NOMO-1 treated with dmso at 0.1 percent for 144 hours (cell line): ENCODE measurements around the gene PIBF1.
"Not testable (repeated sequence)": the region's sequence is repeated elsewhere in the genome, so short reads cannot be mapped to it uniquely, and the experiment has no call there.

Experiments used
- DNase-seq: peaks from one replicate; lab custom pipeline; 2025; ENCODE audit not compliant: unreplicated experiment; lab: John Stamatoyannopoulos, UW

PIBF1 gene, protein sequence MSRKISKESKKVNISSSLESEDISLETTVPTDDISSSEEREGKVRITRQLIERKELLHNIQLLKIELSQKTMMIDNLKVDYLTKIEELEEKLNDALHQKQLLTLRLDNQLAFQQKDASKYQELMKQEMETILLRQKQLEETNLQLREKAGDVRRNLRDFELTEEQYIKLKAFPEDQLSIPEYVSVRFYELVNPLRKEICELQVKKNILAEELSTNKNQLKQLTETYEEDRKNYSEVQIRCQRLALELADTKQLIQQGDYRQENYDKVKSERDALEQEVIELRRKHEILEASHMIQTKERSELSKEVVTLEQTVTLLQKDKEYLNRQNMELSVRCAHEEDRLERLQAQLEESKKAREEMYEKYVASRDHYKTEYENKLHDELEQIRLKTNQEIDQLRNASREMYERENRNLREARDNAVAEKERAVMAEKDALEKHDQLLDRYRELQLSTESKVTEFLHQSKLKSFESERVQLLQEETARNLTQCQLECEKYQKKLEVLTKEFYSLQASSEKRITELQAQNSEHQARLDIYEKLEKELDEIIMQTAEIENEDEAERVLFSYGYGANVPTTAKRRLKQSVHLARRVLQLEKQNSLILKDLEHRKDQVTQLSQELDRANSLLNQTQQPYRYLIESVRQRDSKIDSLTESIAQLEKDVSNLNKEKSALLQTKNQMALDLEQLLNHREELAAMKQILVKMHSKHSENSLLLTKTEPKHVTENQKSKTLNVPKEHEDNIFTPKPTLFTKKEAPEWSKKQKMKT

DNA sequence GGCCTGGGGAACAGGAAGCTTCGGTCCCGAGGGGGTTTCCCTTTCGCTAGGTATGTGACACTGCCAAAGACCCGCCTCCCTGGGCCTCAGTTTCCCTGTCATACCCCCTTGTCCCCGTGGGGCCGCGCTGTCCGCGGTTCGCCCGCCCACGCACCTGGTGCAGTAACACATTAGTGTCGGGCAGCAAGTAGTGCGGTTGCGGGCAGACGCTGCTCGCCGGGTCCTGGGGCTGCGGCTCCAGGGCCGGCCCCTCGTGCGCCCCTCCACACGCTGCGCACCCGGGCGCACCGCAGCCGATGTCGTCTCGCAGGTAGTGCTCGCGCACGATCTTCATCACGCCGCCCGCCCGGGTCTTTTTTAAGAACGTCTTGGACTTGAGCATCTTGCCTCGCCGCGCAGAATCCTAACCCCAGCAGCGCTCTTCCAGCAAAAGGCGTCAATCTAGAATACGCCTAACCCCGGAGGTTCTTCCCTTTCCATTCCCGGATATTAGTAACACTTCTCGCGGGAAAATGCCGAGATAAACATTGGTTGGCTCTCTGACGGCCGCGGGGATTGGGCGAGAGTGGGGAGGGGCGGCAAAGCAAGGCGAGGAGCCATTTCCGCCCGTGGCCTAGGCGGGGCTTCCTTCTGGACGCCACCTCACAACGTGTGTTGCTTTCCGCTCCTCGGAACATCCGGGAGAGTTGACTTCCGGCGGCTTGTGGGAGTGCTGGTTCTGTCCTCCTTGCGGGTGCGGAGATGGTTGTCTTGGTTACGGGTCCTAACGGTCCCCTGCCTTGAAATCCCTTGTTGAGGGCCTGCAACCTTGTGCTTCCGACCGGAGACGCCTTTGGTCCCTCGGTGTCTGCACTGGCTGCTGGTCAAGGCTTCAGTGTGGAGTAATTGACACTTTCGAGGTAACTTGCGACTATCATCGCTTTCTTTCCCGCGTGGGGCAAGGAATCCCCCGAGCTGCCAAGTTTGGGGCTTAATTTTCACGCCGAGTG is at the start of gene PIBF1, which contains the start of gene DIS3:
PIBF1 (plus strand) TSS at position 683 of the 989 bp plus-strand sequence. CDS start 1,337 bp downstream, outside the sequence.
DIS3 (minus strand) TSS at position 450 of the 989 bp plus-strand sequence; CDS start at position 382, 68 bp downstream.
- DNase-seq, result peak; percentile 96

GRCh38 chr13:72737033-72737432 is 44.9 kb upstream of the PIBF1 start:
- DNase-seq, result no peak

GRCh38 chr13:72740015-72740414 is 41.9 kb upstream of the PIBF1 start:
- no peak for DNase-seq

DNA sequence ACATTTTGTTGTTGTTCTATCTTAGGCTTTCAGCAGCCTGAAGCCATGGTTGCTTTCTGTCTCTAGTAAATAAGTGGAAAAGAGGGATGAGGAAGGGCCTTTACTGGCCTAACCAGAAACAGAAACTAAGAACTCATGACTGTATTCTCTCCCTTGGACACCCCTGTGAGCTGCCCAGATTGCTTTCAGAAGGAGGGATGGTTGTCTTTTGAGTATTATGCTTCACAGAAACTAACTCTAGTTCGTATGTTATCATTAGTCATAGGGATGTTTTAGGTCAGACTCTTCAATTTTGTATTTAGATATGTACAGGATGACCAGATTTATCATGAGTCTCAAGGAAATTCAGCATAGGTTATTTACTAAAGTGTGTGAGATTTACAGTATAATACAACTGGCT is 36.7 kb upstream of the PIBF1 start:
- DNase-seq, result no peak

GRCh38 chr13:72751220-72751619 is 30.7 kb upstream of the PIBF1 start:
- DNase-seq, result no peak

DNA sequence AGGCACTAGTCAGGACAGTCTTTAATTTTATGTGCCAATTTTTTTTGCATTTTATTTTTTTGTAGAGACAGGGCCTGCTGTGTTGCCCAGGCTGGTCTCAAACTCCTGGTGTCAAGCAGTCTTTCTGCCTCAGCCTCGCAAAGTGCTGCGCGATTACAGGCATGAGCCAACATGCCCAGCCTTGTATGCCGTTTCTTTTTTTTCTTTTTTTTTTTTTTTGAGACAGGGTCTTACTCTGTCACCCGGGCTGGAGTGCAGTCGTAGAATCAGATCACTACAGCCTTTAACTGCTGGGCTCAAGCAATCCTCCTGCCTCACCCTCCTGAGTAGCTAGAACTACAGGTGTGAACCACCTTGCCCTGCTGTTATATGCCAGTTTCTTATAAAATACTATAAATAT is 27.8 kb upstream of the PIBF1 start:
- no peak for DNase-seq

DNA sequence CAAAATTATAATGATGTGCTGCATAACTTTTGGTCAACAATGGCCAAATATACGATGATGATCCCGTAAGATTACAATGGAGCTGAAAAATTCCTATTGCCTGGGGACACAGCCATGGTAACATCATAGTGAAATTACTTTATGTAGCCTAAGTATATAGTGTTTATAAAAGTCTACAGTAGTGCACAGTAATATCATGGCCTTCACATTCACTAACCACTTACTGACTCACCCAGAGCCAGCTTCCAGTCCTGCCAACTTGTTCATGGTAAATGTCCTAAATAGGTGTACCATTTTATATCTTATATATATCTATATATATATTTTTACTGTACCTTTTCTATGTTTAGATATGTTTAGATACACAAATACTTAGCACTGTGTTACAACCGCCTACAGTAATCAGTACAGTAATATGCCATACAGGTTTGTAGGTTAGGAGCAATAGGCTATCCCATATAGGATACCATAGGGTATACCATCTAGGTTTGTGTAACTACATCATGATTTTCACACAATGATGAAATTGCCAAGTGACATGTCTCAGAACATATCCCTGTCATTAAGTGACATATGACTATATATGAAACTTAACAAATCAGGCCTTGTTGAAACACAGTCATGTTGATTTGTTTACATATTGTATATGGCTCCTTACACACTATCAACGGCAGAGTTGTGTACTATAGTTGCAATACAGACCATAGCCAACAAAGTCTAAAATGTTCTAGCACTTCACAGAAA is 24.0 kb upstream of the PIBF1 start:
- no peak for DNase-seq

GRCh38 chr13:72760189-72760588 is 21.7 kb upstream of the PIBF1 start:
- DNase-seq, result no peak

GRCh38 chr13:72763411-72763810 is 18.5 kb upstream of the PIBF1 start:
- no peak for DNase-seq

DNA sequence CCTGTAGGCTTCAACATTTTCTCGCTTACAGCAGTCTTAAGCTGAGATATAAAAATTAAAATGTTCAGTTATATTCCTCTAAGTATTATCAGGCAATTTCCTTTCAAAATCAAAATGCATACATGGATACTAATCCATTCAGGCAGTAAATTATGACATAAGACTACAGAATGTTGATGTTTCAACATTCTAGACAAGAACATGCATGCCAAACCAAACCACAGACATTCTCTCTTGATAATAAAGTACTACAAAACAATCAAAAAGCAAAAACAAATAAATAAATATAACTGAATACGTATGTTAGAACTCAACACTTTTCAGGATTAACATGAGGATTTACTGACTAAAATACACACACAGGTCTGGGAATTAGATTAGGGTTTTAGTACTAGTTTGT is 7.9 kb upstream of the PIBF1 start:
- DNase-seq, result no peak

DNA sequence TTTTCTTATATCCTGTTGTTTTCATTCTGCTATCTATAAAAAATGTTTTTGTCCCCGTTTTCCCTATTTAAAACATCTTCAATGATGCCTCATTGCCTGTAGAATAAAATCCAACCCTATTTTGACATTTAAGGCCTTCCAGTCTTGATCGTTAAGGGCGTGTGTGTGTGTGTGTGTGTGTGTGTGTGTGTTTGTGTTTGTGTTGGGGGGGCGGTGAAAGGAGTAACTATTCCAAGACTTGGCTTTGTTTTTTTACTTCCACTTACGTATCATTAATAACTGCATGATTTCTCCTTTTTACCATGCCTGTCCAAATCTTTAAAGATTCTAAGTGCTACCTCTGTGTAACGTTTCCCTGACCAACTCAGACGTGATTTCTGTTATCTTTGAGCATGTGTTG is 784 bp downstream of the PIBF1 start:
- no peak for DNase-seq

GRCh38 chr13:72784679-72785078 is 2.7 kb downstream of the PIBF1 start:
- DNase-seq, result not testable (repeated sequence)

DNA sequence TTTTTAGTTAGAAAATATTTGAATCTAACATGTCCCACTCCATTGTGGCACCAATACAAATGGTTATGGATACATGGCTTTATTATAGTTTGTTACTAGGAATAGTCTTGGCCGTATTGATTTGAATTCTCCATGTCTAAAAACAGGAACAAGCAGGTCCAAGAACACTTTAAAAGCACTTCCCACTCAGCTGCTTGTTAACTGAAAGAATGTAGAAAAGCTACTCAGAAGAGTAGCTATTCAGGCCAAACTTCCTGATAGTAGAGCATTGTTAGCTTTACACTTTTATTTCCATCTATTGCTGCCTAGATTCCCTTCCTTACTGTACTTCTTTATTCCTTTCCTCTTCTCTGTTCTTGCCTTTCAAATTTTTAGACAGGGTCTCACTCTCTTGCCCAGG is 6.9 kb downstream of the PIBF1 start:
- DNase-seq, result no peak

DNA sequence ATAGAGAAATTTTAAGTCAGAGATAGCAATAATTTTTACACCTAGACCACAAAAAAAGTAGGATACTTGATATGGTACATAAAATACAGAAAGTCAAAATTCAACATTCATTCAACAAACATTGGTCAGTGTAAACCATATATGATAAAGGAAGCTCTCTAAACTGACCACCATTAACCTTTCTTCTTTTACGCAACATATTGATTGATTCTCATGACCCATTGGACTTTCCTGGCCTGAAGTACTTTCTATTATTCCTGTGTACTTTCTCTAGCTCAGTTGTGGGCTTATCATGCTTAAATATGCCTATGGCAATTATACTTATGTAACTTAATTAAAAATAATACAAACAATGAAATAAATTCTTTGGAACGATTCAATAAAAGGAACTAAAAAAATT is 10.7 kb downstream of the PIBF1 start:
- DNase-seq, result no peak

- no peak for DNase-seq
Observed at GRCh38 chr13:72798817-72799216, 16.9 kb downstream of the PIBF1 start.

DNA sequence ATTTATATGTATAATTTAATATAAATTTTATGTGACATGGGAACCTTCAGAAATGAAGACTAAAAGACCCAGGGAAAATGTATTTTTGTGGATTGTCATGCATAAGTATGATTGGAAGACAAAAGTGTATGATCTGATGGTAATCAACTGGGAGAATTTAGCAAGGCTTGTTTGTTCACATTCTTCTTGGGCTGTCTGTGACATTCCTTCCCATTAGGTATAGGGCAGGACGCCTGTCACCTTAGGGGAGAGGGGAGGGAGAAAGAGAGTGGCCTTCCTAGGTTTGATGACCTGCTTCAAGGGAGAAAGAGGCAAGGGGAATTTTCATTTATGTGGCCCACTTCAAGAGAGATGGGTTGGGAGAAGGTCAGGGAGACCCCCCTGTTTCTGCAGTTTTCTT is 22.4 kb downstream of the PIBF1 start:
- DNase-seq, result no peak

GRCh38 chr13:72805676-72806346 is 23.9 kb downstream of the PIBF1 start:
- peak; percentile 58 for DNase-seq

- not testable (repeated sequence) for DNase-seq
Observed at GRCh38 chr13:72806514-72806913, 24.6 kb downstream of the PIBF1 start.

DNA sequence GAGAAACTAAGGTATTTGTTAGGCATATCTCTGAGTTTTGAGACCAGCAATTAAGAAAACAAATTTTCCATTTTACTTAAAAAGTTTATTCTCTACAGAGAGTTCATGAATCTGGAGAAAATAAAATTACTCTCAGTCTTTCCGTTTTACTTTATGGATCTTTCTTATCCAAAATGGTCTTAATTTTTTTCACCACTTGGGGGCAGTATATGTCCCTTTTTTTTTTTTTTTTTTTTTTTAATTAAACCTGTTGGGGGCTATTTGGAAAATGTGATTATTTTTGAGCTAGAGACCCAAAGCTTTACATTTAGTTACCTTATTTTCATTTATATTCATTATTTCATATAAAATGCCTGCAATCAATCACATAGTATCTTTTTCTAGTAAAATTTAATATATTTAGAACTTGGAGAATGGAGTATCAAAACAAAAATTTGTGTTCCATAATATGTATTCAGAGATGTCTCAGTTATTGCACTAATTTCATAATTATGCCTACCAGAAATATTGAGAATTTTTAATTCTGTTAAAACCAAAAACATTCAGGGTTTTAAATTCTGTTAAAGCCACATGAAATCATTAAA is 27.1 kb downstream of the PIBF1 start:
- DNase-seq, result no peak
